Prostate gland (tissue), 2 donors: Measurements from ENCODE around the gene KIF21B.

Experiments used
- POLR2A ChIP-seq: fragments of 450-650 bp; IDR thresholded peaks from one replicate; pipeline ENCODE4 v1.6.1; 2016; ENCODE audit warnings: antibody characterized with exemption, mild to moderate bottlenecking
- TF ChIP-seq, protein P1 (sequence below), 4 experiments: fragments of 200-600 bp in 2 of 4; fragments of 450-650 bp in 2 of 4; sonication (generic) in 2 of 4; IDR thresholded peaks; 1 replicate in 3 of 4; 2 replicates in 1 of 4; pipeline ENCODE4 v1.5.1; 2016 to 2019; ENCODE audit warnings: antibody characterized with exemption in 4 of 4, mild to moderate bottlenecking in 2 of 4, moderate library complexity in 2 of 4

GRCh38 chr1:200966934-200967333 is 56.6 kb downstream of the KIF21B start:
- TF ChIP-seq, protein P1, sequence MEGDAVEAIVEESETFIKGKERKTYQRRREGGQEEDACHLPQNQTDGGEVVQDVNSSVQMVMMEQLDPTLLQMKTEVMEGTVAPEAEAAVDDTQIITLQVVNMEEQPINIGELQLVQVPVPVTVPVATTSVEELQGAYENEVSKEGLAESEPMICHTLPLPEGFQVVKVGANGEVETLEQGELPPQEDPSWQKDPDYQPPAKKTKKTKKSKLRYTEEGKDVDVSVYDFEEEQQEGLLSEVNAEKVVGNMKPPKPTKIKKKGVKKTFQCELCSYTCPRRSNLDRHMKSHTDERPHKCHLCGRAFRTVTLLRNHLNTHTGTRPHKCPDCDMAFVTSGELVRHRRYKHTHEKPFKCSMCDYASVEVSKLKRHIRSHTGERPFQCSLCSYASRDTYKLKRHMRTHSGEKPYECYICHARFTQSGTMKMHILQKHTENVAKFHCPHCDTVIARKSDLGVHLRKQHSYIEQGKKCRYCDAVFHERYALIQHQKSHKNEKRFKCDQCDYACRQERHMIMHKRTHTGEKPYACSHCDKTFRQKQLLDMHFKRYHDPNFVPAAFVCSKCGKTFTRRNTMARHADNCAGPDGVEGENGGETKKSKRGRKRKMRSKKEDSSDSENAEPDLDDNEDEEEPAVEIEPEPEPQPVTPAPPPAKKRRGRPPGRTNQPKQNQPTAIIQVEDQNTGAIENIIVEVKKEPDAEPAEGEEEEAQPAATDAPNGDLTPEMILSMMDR (IDR thresholded peaks at IDR 0.05): no peak
- no peak for TF ChIP-seq POLR2A
